ENCODE data around the gene AGER. TPM values are rescaled to one million over a fixed set of nuclear protein-coding genes. Genes with fewer than 3 reads are reported as not detected.

AGER gene
- total RNA-seq, 2 experiments from 2014 or later, result 15.5 to 16.4 TPM

DNA sequence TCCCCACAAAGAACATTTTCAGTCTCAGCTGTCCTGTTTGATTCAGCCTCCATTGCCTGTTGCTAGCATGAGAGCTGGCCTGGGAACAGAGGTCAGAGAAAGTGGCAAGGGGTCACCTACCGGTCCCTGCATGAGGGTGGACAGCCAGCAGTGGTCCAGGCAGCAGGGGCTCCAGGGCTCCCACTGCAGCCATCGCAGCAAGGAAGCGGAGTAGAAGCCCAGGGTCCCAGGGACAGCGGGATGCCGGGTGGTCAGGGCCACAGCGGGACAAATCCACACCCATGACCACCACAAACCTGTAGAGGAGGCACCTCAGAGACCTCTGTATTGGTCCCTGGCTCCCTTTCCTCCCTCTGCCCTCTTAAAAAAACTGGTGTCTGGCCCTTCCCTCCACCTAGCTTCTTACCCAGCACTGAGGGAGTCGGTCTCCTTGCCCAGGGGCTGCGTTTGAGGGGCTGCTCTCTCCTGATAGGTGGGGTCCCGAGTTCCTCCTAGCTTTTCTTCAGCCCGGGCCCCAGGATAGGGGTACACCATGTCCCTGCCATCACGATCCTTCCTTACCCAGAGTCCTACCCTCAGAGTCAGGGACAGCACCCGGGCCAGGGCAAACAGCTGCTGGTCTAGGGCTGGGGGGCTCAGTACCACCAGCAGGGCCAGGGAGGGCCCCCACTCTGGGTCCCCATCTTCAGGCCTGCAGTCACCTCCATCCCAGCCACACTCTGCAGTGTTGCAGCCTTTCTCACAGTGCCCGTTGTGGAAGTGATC lies 16.8 kb upstream of the AGER start:
- TF ChIP-seq, protein P1, sequence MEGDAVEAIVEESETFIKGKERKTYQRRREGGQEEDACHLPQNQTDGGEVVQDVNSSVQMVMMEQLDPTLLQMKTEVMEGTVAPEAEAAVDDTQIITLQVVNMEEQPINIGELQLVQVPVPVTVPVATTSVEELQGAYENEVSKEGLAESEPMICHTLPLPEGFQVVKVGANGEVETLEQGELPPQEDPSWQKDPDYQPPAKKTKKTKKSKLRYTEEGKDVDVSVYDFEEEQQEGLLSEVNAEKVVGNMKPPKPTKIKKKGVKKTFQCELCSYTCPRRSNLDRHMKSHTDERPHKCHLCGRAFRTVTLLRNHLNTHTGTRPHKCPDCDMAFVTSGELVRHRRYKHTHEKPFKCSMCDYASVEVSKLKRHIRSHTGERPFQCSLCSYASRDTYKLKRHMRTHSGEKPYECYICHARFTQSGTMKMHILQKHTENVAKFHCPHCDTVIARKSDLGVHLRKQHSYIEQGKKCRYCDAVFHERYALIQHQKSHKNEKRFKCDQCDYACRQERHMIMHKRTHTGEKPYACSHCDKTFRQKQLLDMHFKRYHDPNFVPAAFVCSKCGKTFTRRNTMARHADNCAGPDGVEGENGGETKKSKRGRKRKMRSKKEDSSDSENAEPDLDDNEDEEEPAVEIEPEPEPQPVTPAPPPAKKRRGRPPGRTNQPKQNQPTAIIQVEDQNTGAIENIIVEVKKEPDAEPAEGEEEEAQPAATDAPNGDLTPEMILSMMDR (IDR thresholded peaks at IDR 0.05), result no peak
- ChIA-PET POLR2A (interaction anchor here (0.5 kb wide), 1 partner anchor 15 kb away, joined by 3 read pairs; no protein-coding TSS in a partner anchor), CTCF (no interaction called here)
- H3K4me1 Mint-ChIP-seq (ENCODE audit: low read depth), result peaks cover 5% of the 10 kb centered on the region
- no peaks in the 10 kb centered on the region for H3K9me3 Mint-ChIP-seq
- no peak overlapping the region for H3K27ac Mint-ChIP-seq
- H3K36me3 Mint-ChIP-seq (ENCODE audit: low read depth), result no peaks in the 10 kb centered on the region
- intact Hi-C loops (cut with micrococcal nuclease), result no loop called here
- ATAC-seq, result no peak
- H3K27me3 Mint-ChIP-seq, result no peaks in the 10 kb centered on the region
- H3K4me3 Mint-ChIP-seq, result no peak overlapping the region
- DNase-seq, result no peak

DNA sequence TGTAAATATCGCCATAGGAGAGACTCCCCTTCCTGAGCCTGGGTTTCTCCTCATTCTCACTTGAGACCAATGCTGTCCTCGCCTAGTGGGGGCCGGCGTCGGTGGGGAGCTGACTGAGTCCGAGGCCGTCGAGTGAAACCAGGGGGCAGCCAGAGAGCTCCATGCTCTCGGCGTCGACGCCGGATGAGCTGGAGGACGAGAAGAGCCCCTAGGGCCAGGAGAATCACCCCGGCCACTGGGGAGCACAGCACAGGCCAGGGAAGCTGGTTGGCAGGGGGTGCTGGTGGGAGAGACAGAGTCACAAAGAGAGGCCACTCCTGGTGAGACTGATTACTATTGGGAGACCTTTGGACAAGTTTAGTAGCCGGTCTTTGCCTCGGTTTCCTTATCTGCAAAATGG lies 14.8 kb upstream of the AGER start:
- H3K36me3 Mint-ChIP-seq (ENCODE audit: low read depth), result no peaks in the 10 kb centered on the region

DNA sequence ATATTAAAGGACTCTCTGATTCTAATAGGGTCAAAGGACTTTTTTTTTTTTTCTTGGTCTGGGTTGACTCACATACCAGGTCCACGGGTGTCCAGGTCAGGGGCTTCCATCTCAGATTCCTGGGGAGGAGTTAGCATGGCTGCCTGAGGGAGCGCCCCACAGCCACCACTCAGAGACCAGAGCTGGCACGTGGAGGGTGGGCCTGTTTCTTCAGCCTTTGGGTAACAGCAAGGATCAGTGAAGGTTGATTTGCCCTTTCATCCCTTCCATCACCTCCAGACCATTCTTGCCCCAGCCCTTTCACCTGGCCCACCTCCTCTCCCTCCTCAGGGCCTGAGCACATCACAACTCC lies 14.3 kb upstream of the AGER start:
- no peak overlapping the region for H3K27ac Mint-ChIP-seq
- intact Hi-C loops (cut with micrococcal nuclease), result no loop called here
- no peaks in the 10 kb centered on the region for H3K9me3 Mint-ChIP-seq
- H3K4me1 Mint-ChIP-seq (ENCODE audit: low read depth), result peaks cover 21% of the 10 kb centered on the region
- no peak for DNase-seq
- POLR2A ChIA-PET, result interaction anchor here (1.6 kb wide), 1 partner anchor 55 kb away, joined by 3 read pairs; no protein-coding TSS in a partner anchor
- H3K4me3 Mint-ChIP-seq, result no peak overlapping the region
- CTCF ChIA-PET, result interaction anchor here (1.2 kb wide), 1 partner anchor 55 kb away, joined by 3 read pairs; no protein-coding TSS in a partner anchor
- TF ChIP-seq, protein P1 (IDR thresholded peaks at IDR 0.05), result no peak
- H3K36me3 Mint-ChIP-seq (ENCODE audit: low read depth), result no peaks in the 10 kb centered on the region
- ATAC-seq, result no peak
- H3K27me3 Mint-ChIP-seq, result no peaks in the 10 kb centered on the region

More for the DNA sequence above, 14.8 kb upstream of the AGER start:
- no peaks in the 10 kb centered on the region for H3K9me3 Mint-ChIP-seq
- H3K27ac Mint-ChIP-seq, result no peak overlapping the region
- no peak overlapping the region for H3K4me3 Mint-ChIP-seq
- POLR2A ChIA-PET, result no interaction called here
- DNase-seq (no peak), ATAC-seq (no peak)
- TF ChIP-seq, protein P1 (IDR thresholded peaks at IDR 0.05), result no peak
- H3K4me1 Mint-ChIP-seq (ENCODE audit: low read depth), result peaks cover 16% of the 10 kb centered on the region
- H3K27me3 Mint-ChIP-seq, result no peaks in the 10 kb centered on the region
- CTCF ChIA-PET, result no interaction called here
- intact Hi-C loops (cut with micrococcal nuclease), result no loop called here

DNA sequence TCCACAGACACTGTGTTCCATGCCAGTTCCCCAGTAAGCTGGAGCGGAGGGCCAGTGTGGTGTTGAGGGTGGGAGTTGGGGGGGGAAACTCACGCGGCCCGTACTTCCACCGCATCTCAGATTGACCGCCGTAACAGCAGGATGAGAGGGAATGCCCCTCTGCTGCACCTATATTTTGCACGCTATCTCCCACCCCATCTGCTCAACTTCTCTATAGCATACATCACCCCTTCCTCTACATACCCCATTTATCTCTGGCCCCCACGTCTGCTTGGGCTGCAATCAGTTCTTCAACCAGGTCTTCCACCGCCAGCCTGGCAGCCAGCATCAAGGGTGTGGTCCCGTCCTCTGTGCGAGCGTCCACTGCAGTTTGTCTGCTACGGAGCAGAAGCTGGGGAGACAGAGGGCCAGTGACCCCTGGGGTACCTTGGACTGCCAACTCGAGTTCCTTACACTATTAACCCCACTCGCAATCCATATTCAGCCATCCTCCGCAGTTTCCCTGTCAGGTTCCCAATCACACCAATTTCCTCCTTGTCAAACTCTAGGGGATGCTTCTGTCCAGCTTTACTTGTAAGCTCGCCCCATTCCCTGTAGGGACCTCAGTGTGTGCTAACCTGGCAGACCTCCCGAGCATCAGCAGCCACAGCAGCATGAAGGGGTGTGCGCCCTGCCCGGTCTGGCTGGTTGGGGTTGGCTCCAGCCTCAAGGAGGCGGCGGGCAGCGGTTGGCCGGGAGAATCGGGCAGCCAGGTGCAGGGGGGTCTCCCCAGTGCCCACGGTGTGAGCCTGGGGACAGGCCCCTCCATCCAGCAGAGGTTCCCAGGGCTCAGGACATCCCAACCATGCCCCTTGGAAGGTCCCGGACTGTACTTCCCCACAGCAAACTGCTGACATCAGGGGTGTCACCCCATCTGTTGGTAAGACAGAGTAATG lies 12.9 kb upstream of the AGER start:
- peak overlapping the region; percentile 94 for H3K4me3 Mint-ChIP-seq
- H3K27me3 Mint-ChIP-seq, result no peaks in the 10 kb centered on the region
- H3K9me3 Mint-ChIP-seq, result no peaks in the 10 kb centered on the region
- ATAC-seq (no peak), DNase-seq (no peak)
- ChIA-PET POLR2A (interaction anchor here (0.6 to 1.6 kb wide), 3 partner anchors 27 to 498 kb away, joined by 3 to 4 read pairs (median 3); partner anchors contain the start of gene NOTCH4), CTCF (interaction anchor here (1.2 kb wide), 1 partner anchor 57 kb away, joined by 3 read pairs; no protein-coding TSS in a partner anchor)
- H3K4me1 Mint-ChIP-seq (ENCODE audit: low read depth), result peaks cover 22% of the 10 kb centered on the region
- TF ChIP-seq, protein P1 (IDR thresholded peaks at IDR 0.05), result no peak
- no peaks in the 10 kb centered on the region for H3K36me3 Mint-ChIP-seq (ENCODE audit: low read depth)
- intact Hi-C loops (cut with micrococcal nuclease), result no loop called here
- H3K27ac Mint-ChIP-seq, result peak overlapping the region; percentile 100

All from activated CD8-positive, alpha-beta T cell treated with anti-CD3 and anti-CD28 coated beads for 36 hours (primary cell).